Transverse colon (tissue), 4 donors: Measurements from ENCODE around the gene N4BP2L1.

Experiments used
- POLR2A ChIP-seq: fragments of 450-650 bp; IDR thresholded peaks from one replicate; pipeline ENCODE4 v1.6.1; 2016; ENCODE audit warnings: antibody characterized with exemption, mild to moderate bottlenecking, moderate library complexity
- POLR2AphosphoS5 ChIP-seq, 3 donors: sonication (generic); formaldehyde crosslinking; IDR thresholded peaks; one replicate each; pipeline ENCODE4 v1.6.1; 2016; ENCODE audit warnings: antibody characterized with exemption in 3 of 3
- TF ChIP-seq, protein P1 (sequence below), 5 experiments: fragments of 200-600 bp in 3 of 5; fragments of 450-650 bp in 2 of 5; sonication (generic) in 3 of 5; IDR thresholded peaks; 1 replicate in 2 of 5; 2 replicates in 3 of 5; pipeline ENCODE4 v1.5.1; 2016 to 2017; ENCODE audit warnings: antibody characterized with exemption in 5 of 5, inconsistent platforms in 3 of 5, mild to moderate bottlenecking in 2 of 5, moderate library complexity in 1 of 5

DNA sequence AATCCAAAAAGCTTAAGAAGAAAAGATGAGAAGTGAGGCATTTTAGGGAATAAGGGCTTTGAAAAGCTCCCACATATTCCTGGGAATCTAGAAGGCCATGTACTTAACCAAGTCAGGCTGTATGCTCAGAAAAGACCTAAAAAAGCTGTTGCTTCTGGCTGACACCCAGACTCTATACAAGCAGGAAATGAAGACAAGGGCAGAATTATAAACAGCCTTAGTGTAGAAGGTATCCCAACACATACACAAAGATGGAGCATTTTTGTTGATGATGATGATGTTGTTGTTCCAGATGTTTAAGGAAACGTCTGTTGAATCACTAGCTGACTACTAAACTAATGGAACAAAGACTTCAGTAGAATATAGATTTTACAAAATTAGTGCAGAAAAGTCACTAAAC is 26.1 kb upstream of the N4BP2L1 start:
- TF ChIP-seq, protein P1, sequence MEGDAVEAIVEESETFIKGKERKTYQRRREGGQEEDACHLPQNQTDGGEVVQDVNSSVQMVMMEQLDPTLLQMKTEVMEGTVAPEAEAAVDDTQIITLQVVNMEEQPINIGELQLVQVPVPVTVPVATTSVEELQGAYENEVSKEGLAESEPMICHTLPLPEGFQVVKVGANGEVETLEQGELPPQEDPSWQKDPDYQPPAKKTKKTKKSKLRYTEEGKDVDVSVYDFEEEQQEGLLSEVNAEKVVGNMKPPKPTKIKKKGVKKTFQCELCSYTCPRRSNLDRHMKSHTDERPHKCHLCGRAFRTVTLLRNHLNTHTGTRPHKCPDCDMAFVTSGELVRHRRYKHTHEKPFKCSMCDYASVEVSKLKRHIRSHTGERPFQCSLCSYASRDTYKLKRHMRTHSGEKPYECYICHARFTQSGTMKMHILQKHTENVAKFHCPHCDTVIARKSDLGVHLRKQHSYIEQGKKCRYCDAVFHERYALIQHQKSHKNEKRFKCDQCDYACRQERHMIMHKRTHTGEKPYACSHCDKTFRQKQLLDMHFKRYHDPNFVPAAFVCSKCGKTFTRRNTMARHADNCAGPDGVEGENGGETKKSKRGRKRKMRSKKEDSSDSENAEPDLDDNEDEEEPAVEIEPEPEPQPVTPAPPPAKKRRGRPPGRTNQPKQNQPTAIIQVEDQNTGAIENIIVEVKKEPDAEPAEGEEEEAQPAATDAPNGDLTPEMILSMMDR (IDR thresholded peaks at IDR 0.05), result no peak
- TF ChIP-seq POLR2A (no peak), POLR2AphosphoS5 (IDR thresholded peaks at IDR 0.05) (no peak)
